ENCODE results near the gene DGLUCY.
"Not testable (repeated sequence)": the region's sequence is repeated elsewhere in the genome, so short reads cannot be mapped to it uniquely, and the experiment has no call there.

Gene DGLUCY

GRCh38 chr14:91216731-91217226, 102.9 kb downstream of the DGLUCY start:
- DNase-seq: no peak

GRCh38 chr14:91218014-91218413, 104.1 kb downstream of the DGLUCY start:
- no peak for DNase-seq

GRCh38 chr14:91219517-91220389, 105.9 kb downstream of the DGLUCY start:
- no peak for DNase-seq

- no peak for DNase-seq
Observed at GRCh38 chr14:91220581-91221000, 106.7 kb downstream of the DGLUCY start.

- no peak for DNase-seq
Observed at GRCh38 chr14:91221270-91221669, 107.4 kb downstream of the DGLUCY start.

- no peak for DNase-seq
Observed at GRCh38 chr14:91223028-91223783, 109.3 kb downstream of the DGLUCY start.

GRCh38 chr14:91225025-91225424, 111.2 kb downstream of the DGLUCY start:
- DNase-seq: no peak

GRCh38 chr14:91226360-91226759, 112.5 kb downstream of the DGLUCY start:
- DNase-seq: not testable (repeated sequence)

GRCh38 chr14:91227183-91227628, 113.3 kb downstream of the DGLUCY start:
- no peak for DNase-seq

- DNase-seq: peak; percentile 56
Observed at GRCh38 chr14:91228112-91229004, 114.5 kb downstream of the DGLUCY start.

GRCh38 chr14:91229005-91229382, 115.1 kb downstream of the DGLUCY start:
- DNase-seq: no peak

GRCh38 chr14:91229743-91230200, 115.9 kb downstream of the DGLUCY start:
- DNase-seq: no peak

- DNase-seq: no peak
Observed at GRCh38 chr14:91230397-91231035, 116.6 kb downstream of the DGLUCY start.

- no peak for DNase-seq
Observed at GRCh38 chr14:91231446-91231845, 117.6 kb downstream of the DGLUCY start.

- no peak for DNase-seq
Observed at GRCh38 chr14:91232052-91232451, 118.2 kb downstream of the DGLUCY start.

- DNase-seq: no peak
Observed at GRCh38 chr14:91232603-91233002, 118.7 kb downstream of the DGLUCY start.

- DNase-seq: no peak
Observed at GRCh38 chr14:91233936-91234790, 120.3 kb downstream of the DGLUCY start.

- no peak for DNase-seq
Observed at GRCh38 chr14:91234791-91235114, 120.9 kb downstream of the DGLUCY start.

GRCh38 chr14:91235841-91236240, 122.0 kb downstream of the DGLUCY start:
- no peak for DNase-seq

GRCh38 chr14:91237219-91237618, 123.3 kb downstream of the DGLUCY start:
- DNase-seq: no peak

- no peak for DNase-seq
Observed at GRCh38 chr14:91238085-91238484, 124.2 kb downstream of the DGLUCY start.
